GM21390 (cell line): Measurements from ENCODE around the gene CA5A.

Experiments
- ATAC-seq: cut with Tn5 transposase; IDR thresholded peaks from one replicate; pipeline ENCODE4 v1.9.1; 2021; ENCODE audit not compliant: unreplicated experiment

CA5A gene

DNA sequence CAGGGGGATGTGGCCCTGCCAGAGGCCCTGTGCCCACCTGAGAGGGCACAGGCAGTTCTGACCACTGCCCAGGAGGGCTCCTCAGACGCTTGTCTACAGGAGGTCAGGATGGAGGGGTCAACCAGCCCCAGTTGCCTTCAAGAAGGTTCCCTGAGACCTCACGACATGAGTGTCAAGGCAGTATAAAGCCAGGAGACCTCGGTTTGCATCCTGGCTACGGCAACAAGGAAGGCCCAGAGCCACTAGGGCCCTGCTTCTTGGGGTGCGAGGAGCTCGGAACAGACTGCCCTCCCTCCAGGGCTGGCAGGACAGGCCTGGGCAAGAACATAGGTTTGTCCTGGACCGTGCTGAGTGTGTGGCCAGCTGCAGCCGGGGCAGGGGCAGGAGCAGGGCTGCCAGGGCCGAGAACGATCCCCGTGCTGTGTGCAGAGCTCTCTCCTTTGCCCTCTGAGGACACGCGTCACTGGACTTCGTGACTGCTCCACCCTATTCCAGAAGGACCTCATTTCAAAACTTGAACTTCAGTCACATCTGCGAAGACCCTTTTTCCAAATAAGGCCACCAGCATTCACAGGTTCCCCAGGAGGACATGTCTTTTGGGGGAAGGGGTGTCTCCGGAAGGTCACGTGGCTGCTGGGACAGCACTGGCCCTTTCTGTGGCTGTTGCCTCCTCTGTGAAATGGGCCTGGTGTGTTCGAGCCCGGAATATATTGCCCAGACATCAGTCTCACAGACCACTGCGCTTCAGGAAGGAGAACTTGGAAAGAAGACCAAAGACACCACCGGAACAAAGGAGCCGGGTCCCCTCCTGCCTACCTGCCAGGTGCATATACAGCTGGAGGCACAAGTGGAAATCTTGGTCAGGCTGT lies 94.8 kb downstream of the CA5A start:
- ATAC-seq = no peak

- ATAC-seq = no peak
These were observed 95.9 kb downstream of the CA5A start for GRCh38 chr16:87840271-87840978.

GRCh38 chr16:87839542-87840270 lies 96.6 kb downstream of the CA5A start:
- ATAC-seq = no peak

- ATAC-seq = no peak
These were observed 97.4 kb downstream of the CA5A start for GRCh38 chr16:87838643-87839541.
